Stimulated activated CD4-positive, alpha-beta T cell treated with anti-CD3 and anti-CD28 coated beads, Interleukin-4, amount 100 ng/mL, for 48 hours (primary cell): Measurements from ENCODE around the gene PTPRD.

Source experiments
- DNase-seq, 2 donors: peaks; one replicate each; pipeline ENCODE4 v3.0.0-alpha.2; 2020; ENCODE audit warnings: low read depth in 2 of 2

PTPRD gene

GRCh38 chr9:10052916-10053315 lies 559.9 kb downstream of the PTPRD start:
- no peak for DNase-seq

DNA sequence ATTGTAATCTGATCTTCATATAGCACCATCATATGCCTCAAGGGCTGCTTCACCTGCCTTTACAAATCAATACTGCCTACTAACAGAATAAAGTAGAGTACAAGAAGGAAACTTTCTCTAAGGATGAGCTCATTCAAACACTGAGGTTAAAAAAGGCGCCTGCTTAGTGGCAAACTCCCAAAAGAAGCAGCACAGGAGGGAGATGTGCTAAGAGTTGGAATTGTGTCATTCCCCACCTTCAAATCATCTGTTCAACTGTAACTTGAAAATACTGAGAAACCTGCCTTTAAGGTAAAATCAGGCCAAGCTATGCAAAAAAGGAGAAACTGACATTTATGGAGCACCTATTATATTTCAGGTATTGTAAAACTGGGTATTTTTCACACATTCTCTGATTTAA lies 560.6 kb downstream of the PTPRD start:
- DNase-seq: no peak

- DNase-seq: no peak
Observed at GRCh38 chr9:10050016-10050415, 562.8 kb downstream of the PTPRD start.

DNA sequence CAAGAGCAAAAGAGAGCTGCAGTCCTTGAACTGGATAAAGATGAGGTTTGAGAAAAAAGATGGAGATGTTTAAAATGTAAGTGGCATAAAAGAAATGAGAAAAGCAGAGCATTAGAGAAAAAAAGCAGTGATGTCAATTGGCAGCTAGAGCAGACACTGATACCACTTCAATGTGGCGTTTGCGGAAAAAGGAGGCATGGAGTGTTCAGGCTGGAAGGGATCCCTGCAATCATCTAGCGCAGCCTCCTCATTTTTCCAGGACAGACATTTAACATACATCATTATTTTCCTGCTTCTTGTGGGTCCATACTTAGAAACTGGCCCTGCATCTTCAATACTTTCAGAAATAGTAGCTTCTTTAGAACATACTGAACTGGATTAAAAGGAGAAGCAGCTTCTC lies 563.8 kb downstream of the PTPRD start:
- DNase-seq: no peak

DNA sequence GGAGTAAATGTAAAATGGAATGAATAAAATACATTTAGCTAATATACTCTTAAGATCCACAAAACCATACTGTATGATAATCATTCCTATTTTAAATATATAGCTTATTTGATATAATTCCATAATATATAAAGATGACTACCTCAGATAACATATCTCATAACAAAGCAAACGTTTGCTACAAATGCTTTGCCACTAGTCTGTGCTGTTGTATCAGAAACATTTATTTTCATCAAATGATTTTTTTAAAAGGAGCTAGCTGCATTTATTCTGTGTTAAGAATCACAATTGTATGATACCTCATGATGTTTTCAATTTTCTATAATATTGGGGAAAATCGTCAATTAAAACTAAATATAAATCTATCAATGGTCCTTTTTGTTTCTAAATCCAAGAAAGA lies 567.2 kb downstream of the PTPRD start:
- no peak for DNase-seq

GRCh38 chr9:10041726-10042229 lies 571.0 kb downstream of the PTPRD start:
- DNase-seq: no peak

GRCh38 chr9:10036095-10036494 lies 576.7 kb downstream of the PTPRD start:
- no peak for DNase-seq

GRCh38 chr9:10032166-10032565 lies 580.6 kb downstream of the PTPRD start:
- DNase-seq: no peak

- no peak for DNase-seq
Observed at GRCh38 chr9:10026443-10026984, 586.3 kb downstream of the PTPRD start.

DNA sequence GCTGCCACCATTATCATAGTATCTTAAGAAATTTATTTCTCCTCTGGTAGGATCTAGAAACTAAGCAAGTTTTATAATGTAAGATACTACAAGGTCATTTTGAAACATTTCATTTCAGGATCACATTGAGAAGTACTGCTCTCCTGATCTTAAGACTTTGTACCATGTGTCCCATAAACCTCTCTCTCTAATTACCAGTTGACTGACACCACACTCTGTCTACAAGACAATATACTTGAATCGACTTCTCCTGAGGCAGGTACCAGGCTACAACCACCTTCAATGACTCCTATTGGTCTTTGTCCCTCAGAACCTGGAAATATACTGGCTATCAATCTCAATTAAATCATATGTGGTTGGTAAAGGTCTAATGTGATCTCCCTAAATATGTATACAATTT lies 597.0 kb downstream of the PTPRD start:
- no peak for DNase-seq

DNA sequence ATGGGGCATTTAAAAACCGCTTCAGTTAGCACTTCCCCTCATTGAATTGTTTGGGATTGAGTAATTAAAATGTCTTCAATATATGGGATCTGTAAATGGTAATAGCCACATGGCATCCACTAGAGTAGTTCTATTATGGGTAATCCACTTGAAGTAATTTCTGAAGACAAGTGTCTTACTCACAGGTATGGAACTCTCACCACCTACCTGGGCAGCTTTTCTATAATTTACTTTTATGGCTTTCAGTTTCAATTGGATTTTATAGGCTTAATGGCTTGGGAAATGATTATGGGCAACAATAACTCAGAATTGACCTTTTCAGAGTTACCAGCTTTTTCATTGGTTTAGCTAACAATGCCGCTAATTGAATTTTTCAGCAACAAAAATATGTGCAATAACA lies 597.9 kb downstream of the PTPRD start:
- DNase-seq: no peak

DNA sequence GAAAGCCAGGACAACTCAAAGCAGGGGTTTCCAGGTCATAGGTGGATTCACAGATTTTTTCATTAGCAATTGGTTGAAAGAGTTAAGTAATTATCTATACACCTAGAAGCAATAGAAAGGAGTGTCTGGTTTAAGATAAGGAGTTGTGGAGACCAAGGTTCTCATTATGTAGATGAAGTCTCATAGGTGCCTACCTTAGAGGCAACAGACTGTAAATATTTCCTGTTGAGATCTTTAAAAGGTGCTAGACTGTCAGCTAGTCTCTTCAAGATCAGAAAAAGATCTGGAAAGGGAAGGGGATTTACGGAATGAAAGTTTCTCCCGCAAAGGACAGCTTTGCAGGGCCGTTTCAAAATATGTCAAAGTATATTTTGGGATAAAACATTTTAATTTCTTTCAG lies 603.4 kb downstream of the PTPRD start:
- no peak for DNase-seq

DNA sequence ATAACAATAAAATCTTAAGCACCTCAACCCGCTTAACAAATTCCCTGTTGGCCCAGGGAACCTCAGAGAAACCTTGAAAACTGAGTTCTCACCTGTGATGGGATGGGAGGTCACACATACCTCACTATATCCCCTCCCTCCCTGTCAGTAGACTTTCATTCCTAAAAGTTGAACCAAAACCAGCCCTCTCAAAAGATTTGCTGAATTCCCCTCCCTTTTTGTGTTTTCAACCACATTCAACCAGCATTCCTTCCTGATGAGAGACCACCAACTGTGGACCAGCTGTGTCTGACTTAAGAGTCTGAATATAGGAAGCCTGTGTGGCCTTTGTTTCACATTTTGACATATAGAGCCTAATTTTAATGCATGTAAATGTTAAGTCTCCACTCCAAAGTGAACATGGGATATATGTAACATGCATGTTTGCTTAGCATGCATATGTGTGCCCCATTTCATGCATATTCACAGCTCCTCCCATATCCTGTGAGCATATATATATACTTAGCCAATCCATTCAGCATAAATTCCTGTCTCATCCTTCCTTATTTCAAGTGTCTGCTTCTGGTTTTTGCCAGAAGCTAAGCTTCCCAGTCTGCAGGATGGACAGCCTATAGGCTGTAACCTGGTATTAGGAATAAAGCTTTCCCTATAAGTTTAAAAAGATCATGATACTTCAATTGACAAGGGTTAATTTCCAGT lies 604.6 kb downstream of the PTPRD start:
- DNase-seq: no peak

GRCh38 chr9:10007356-10007755 lies 605.4 kb downstream of the PTPRD start:
- no peak for DNase-seq

DNA sequence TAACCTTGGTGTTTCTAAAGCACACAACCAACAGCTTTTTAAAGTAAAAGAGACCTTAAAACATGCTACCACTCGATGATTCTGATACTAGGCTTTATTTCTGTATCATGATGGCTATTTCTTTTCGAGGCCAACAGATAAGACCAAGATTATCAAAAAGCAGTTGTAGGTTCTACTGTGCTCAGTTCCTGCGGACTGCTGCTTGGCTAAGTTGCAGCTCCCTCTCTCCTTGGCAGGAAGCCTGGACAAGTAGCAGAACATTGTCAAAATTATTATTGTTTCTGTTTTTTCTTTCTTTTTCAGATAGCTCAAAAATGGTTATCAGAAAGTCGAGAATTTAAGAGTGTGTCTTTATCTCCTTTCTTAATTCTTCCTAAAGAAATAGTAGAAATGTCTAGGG lies 607.6 kb downstream of the PTPRD start:
- DNase-seq: no peak

DNA sequence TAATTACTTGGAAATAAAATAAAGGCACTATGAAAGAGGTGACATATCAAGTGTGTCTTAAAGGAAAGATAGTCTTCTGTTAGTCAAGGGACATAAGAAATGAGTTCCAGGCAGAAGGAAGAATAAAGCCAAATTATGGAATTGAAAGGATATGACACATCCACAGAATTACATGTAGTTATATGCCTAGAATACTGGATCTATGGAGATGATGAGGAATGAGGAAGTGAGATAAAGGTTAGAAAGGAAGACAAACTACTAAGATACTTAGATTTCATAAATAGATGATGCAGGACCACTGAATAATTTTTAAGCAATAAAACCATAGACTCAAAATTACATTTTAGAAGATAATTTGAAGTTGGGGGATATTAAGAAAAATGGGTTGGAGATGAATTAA lies 609.8 kb downstream of the PTPRD start:
- no peak for DNase-seq

- DNase-seq: no peak
Observed at GRCh38 chr9:10000669-10001068, 612.1 kb downstream of the PTPRD start.

DNA sequence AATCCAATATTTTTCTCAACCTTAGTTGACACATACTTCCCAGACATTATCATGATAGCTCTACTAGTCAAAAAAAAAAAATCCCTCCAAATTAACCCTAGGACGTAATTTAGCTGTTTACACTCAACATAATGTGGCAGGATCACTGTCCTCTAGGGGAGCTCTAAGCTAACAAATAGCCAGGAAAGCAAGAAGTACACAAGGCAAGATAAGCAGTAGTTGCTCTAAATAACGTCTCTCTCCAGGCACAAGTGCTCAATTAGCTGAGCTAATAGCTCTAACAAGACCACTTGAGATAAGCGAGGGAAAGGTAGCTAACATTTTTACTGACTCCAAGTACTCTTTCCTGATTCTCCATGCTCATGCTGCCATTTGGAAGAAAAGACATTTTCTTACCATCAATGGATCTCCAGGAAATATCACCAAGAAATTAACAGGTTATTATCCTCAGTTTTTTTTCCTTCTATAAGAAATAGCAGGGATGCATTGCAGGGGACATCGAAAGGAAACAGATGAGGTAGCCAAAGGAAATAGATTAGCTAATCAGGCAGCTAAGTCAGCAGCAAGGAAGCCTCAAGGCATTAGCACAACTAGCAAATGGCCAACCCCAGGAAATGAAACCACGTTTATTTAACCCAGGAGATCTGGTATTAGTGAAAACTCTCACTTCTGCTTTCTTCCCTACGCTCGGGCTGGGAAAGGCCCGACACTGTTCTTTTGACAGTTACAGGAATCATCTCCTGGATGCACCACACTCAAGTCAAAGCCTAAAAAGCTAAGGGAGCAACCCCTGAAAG lies 614.1 kb downstream of the PTPRD start:
- DNase-seq: no peak

DNA sequence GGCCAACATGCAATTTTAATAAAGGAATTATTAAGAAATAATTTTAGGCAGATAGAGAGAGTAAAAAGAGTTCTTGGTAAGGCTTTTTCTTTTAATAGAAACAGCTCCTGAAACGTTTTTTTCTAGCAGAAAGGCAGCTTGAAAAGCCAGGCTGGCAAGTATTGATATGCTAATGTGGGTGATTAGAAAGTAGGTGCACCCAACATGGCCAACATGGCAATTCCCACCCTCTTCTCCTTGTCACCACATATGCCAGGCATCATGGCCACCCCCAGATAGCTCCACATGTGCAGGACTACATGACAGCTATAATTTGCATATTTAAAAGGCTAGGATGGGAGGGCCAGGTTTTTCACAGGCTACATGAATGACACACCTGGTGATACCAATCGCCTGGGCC lies 615.2 kb downstream of the PTPRD start:
- DNase-seq: no peak

DNA sequence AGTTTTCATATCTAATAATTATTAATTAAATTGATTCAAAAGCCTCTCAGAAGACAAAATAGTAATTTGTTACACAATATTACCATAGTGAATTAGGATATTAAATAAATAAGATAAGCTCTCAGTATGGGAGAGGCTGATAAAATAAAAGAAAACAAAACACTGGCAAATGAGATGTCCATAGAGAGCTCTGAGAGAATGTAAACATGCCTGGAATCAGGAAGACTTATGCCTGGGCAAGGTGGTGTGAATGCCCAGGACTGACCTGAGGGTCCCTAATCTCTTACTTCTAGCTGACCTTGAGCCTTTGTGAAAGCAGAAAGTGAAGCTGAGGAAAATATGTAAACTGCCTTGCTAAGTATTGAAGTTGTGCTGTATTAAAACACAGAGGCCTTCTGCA lies 616.5 kb downstream of the PTPRD start:
- no peak for DNase-seq

DNA sequence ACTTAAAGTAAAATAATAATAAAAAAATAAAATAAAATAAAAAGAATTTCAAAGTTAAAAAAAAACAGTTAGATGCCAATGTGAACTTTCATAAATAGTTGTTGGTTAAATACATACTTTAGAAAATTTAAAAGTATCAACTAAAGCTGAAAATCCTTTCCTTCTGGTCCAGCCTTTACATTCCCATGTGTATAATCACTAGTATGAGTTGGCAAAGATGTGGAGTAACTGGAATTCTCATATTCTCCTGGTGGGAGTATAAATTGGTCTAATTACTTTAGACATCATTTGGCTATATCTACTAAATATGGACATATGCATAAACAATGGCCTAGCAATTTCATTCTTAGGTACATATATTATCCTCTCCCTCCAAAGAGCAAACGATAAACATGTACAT lies 619.9 kb downstream of the PTPRD start:
- DNase-seq: no peak

- DNase-seq: no peak
Observed at GRCh38 chr9:9973062-9973461, 639.7 kb downstream of the PTPRD start.

DNA sequence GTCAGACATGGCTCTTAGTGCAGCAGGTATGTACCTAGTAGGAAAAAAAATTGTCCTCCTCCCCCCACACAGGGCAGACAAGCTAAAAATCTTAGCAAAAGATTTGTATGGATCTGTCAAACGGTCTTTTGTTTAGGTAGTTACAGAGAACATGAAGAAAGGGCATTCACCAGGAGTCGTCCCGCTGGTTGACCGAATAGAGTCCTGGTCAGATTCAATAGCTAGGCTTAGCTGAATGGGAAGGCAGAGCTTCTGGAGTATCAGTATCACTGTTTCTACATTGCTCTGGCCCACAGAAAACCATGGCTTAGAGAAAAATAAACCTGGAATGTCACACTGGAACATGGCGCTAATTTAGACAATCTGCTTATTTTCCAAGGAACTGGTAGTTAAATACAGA lies 642.3 kb downstream of the PTPRD start:
- DNase-seq: no peak
